ENCODE data around the gene ADPRH.

The ADPRH gene

GRCh38 chr3:119628816-119629445, 49.6 kb downstream of the ADPRH start:
- no peak for DNase-seq (ENCODE audit: low read depth in 3 of 3)

- no peak for DNase-seq (ENCODE audit: low read depth in 3 of 3)
Observed at GRCh38 chr3:119630128-119630879, 51.0 kb downstream of the ADPRH start.

- DNase-seq (ENCODE audit: low read depth in 3 of 3): no peak
Observed at GRCh38 chr3:119630880-119631329, 51.6 kb downstream of the ADPRH start.

GRCh38 chr3:119631516-119631915, 52.2 kb downstream of the ADPRH start:
- no peak for DNase-seq (ENCODE audit: low read depth in 3 of 3)

DNA sequence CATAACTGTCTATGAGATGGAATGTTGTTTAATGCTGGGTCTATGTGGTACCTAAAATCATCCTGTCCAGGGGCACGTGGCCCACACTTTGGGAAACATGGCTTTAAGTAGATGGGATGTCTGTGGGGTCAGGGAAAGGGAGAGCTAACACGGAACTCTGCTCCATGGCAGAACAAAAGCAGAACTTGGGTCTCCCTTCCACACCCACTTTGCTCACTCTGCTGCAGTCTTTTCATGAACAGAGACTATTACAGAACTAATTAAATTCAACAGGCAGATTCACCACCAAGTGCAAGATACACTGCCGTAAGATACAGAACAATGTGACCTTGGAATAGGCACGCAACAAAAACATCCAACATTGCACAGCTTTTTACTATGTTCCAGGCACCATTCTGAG, 52.9 kb downstream of the ADPRH start:
- DNase-seq (ENCODE audit: low read depth in 3 of 3): no peak

GRCh38 chr3:119632829-119633228, 53.5 kb downstream of the ADPRH start:
- DNase-seq (ENCODE audit: low read depth in 3 of 3): no peak

- DNase-seq (ENCODE audit: low read depth in 3 of 3): no peak
Observed at GRCh38 chr3:119635719-119636118, 56.4 kb downstream of the ADPRH start.

- DNase-seq (ENCODE audit: low read depth in 3 of 3): no peak
Observed at GRCh38 chr3:119636249-119636648, 57.0 kb downstream of the ADPRH start.

- no peak for DNase-seq (ENCODE audit: low read depth in 3 of 3)
Observed at GRCh38 chr3:119636891-119637611, 57.8 kb downstream of the ADPRH start.

DNA sequence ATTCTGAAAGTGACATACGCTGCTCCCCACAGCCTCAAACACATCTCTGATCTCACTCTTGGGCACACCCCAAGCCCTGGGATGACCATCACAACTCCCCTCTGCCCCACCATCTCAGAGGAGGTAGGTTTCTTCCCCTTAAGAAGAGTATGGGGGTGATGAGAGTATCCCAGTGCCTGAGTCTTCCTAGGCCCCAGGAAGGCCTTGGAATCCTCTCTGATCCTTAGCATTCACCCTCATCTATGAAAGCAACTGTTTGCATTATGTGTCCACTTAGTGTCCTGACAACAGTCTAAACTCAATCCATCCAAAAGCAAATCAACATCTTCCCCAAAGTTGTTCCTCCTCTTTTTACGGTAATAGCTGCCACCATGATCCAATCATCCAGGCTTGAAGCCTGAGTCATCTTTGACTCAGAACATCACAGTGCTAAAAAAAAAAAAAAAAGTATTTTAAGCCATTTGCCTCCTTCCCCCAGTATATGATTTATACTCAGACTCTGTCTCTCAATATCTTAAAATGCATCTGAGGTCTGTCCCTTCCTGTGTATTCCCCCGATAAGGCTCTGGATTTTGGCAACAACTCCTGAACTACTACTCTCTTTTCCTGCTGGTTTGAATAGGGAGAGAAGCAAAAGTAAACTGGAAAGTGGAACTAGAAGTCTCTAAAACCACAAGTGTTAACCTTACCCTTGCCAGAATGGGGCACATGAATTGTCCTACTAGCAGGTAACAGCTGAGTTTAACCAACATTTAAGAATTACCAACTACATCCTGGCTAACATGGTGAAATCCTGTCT, 58.6 kb downstream of the ADPRH start:
- no peak for DNase-seq (ENCODE audit: low read depth in 3 of 3)

Measured in stimulated activated CD4-positive, alpha-beta T cell treated with anti-CD3 and anti-CD28 coated beads, TNF-alpha, amount 100 ng/mL, for 24 hours (primary cell).